NCI-H187 (cell line): Measurements from ENCODE around the gene SEL1L.
"Not testable (repeated sequence)": the region's sequence is repeated elsewhere in the genome, so short reads cannot be mapped to it uniquely, and the experiment has no call there.

Experiments used
- DNase-seq, 2 experiments: peaks; one replicate each; lab custom pipeline; 2025; lab: John Stamatoyannopoulos, UW

Gene SEL1L

DNA sequence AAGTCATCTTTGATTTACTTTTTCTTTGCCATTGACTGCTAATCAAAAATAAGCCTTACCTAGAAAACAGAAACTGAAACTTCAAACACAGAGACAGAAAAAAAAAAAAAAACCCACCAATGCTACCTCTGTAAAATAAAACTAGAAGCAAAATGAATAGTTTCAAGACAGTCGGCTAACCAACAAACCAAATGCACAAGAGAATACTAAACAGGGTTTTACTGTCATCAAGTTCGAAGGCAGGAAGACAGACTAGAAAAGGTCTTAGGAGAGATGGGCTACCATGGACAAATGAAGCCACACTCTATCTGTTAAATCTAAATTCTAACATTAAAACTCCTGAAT is 59.5 kb downstream of the SEL1L start:
- DNase-seq: no peak

DNA sequence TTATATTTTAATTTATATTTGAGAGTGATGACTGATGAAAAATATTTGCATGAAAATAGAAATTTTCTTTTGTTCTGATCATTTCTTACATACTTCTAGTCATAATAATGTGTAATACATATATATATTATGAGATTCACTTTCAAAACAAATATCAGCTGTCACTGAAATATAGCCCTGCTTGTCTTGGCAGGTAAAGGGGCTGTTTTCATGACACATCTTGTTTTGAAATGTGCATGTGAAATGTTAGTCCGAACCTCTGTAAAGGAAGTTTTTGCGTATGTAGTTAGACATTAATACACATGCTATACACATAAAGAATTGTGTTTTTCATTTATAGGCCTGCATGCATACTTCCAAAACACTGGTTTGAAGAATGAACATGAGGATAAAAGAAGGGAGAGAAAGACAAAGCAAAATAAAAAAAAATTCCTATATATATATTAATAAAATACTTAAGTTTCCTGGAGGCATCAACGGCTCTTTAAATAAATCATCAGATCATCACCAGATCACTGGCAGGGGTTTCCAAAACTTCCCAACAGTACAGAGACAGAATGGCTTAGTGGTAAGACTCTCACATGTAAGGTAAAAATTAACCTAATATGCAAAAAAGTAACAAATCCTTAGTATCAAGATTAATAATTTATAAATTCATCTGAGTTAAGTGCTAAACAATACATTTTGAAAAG is 60.1 kb downstream of the SEL1L start:
- no peak for DNase-seq

DNA sequence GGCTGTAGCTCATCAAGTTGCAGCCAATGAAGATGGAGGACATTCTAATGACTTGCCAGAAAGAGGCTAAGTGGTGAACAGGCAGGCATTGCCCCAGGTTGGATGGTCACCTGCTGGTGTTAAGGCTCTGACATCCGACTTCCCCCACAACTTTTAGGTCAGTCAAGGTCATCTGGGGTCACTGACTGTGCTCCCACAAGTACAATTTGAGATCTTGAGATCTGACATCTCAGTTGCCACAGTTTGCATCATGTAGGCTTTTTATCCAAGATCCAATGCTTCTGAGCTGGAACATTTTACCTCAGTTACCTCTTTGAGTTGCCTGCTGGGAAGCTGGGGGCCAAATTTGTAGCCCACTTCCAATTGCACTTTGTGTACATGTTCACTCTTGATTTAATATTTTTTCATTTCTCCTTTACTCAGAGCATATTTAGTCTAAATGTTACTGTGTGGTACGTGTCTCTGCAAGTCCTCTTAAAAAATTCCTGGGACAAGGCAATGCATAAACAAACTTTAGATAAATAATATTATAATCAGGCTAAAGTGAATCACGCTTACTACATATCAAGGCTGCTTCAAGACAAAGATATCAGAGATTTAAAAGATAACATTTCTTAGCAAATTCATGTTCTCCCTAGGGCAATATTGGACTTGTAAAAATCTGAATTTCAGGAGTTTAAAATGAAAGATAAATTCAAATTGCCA is 61.4 kb downstream of the SEL1L start:
- no peak for DNase-seq

DNA sequence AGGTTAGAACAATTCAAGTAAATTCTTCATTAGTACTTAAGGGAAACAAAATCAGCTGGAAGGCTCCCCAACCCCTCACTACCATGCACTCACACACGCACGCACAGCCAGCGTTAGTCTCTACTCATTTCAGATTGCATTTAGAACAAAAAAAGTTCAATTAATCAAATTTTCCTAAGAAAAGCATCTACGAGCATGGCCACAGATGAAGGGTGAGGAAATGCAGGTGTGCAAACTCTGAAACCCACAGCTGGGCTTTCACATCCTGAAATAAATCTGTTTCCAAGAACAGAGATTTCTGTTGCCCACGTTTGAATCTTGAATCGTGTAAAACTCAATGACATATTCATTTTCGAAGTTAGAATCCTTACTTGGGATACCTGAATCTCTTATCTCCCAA is 62.6 kb downstream of the SEL1L start:
- DNase-seq: no peak

DNA sequence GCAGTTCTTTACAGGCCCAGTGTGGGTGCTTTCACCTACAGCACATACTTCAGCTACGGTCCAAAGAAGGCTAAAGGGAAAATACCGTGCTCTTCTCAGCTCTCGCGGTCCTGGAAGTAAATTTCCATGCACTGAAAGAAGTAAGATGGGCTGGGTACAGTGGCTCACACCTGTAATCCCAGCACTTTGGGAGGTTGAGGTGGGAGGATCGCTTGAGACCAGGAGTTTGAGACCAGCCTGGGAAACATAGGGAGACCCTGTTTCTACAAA is 63.2 kb downstream of the SEL1L start:
- DNase-seq: not testable (repeated sequence)

DNA sequence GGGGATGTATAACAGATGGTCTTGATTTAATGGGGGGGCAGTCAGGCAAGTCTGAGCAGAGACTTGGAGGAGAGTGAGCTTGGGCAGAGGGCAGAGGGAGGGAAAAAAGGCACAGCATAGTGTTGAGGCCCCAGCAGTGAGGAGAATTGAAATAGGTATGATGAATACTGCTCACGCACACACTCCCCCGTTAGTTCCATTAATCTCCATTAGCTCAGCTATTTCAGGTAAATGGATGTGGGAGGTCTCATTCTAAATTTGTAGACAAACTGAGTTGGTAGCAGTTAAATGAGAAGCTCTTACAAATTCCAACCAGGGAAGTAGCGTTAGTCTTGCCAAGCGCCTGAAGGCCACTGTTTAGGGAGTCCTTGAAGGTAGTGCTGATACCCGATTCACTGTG is 66.8 kb downstream of the SEL1L start:
- DNase-seq: no peak

DNA sequence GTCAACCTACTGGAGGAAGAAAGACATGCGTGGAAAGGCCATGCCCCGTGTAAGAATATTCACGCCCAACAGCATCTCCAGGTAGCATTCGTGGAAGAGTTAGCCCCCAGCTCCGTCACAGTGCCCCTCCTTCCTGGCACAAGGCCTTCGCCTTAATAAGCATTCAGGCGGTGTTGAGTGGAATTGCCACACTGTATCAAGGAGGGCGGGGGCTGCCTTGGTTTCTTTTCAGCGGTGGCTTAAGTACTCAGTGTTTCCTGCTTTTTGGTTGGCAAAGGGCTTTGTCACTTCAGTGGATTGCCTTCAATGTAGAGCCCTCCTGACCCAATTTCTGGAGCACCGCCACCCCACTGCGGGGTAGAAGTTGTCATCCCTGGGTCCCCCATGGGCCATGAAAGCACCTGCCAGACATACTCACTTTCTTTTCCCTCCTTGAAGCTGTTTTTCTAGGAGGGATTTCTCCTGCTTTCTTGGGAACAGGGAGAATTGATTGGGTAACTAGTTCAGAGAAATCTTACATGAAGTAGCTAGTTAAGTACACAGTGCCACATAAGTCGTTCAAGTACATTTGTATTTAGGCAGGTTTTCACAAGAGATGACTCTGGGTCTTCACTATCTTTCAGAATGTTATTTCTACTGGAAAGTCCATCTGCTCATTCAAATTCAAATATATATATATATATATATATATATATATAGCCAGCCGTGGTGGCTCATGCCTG is 68.0 kb downstream of the SEL1L start:
- no peak for DNase-seq

DNA sequence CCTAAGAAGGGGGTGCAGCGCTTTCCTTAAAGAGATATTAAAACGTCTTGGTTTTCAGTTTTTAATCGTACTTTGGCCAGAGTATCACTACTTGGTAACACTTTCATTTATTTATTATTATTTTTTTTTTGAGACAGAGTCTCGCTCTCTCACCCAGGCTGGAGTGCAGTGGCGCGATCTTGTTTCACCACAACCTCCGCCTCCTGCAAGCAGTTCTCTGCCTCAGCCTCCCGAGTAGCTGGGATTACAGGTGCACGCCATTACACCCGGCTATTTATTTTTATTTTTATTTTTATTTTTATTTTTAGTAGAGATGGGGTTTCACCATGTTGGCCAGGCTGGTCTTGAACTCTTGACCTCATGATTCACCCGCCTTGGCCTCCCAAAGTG is 68.7 kb downstream of the SEL1L start:
- DNase-seq: not testable (repeated sequence)

DNA sequence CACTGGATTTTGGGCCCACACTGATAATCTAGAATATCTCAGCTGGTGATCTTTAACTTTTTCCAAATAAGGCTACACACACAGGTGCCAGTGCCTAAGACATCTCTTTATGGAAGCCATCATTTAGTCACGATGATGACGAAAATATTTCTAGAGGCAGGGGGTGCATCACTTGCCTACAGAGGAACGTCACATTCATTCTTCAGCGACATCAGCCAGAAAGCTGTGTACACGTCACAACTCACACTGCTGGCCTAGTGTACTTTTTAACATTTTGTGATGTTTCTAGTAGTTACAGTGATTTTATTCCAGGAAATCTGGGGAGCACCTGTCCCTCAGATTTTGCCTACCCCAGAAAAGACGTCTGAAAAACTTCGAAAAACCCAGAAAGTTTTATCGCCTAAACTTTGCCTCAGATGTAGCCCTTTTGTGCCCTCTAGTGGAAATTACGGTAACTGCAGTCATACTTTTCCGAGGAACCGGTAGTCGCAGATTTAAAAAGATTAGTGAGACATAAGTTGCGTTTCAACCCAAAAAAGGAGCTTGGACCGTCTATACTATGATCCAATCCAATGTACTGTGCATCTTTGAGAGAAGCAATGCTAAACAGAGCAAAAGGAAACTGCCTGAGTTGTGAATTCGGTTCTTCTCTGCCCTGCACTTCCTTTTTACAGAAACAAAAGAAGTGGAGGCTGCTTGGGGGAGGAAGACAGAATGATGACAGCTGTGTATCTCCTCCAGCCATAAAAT is 69.2 kb downstream of the SEL1L start:
- DNase-seq: peak; percentile 33 to 62

DNA sequence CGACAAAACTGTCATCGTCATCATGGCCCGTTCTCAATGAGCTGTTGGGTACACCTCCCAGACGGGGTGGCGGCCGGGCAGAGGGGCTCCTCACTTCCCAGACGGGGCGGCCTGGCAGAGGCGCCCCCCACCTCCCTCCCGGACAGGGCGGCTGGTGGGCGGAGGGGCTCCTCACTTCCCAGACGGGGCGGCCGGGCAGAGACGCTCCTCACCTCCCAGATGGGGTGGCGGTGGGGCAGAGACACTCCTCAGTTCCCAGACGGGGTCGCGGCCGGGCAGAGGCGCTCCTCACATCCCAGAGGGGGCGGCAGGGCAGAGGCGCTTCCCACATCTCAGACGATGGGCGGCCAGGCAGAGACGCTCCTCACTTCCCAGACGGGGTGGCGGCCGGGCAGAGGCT is 71.3 kb downstream of the SEL1L start:
- not testable (repeated sequence) for DNase-seq

DNA sequence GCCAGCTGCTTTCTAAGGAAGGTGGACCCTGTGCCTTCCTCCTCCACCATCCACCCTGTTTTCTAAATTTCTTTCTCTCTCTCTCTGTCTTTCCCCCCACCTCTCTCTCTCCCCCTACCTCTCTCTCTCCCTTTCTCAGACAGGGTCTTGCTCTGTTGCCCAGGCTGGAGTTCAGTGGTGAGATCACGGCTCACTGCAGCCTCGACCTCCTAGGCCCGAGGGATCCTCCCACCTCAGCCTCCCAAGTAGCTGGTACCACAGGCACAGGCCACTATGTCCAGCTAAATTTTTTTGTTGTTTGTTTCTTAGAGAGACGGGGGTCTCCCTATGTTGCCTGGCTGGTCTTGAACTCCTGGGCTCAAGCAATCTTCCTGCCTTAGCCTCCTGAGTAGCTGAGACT is 73.7 kb downstream of the SEL1L start:
- no peak for DNase-seq

DNA sequence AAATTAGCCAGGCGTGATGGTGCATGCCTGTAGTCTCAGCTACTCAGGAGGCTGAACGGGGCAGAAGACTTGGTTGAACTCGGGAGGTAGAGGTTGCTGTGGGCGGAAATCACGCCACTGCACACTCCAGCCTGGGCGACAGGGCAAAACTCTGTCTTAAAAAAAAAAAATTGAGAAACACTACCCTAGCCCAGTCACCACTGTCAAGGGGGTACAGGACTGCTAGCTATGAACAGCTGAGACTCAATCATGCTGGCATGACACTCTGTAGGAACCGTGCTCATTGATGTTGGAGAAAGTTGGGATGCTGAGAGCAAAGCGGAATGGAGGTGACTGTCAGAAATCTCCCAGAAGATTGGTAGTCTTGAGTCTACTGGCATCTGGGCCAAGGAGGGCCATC is 75.3 kb downstream of the SEL1L start:
- no peak for DNase-seq

DNA sequence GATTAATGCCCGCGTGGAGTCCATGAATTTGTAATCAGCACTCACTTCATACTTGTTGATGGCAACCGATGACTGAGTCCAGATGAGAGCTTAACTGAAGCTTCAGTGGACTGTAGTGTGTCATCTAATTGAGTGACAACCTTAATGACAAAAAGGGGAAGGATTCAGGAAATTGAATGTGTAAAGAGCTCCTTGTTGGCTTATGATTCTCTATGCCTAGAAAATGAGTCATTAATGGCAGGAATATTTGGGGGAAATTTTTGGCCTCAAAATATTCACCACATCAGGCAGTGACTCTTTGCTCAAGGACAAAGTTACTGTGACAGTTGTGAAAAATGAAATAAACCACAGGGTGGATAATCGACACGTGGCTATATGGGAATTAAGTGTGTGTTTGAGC is 78.3 kb downstream of the SEL1L start:
- DNase-seq: no peak

DNA sequence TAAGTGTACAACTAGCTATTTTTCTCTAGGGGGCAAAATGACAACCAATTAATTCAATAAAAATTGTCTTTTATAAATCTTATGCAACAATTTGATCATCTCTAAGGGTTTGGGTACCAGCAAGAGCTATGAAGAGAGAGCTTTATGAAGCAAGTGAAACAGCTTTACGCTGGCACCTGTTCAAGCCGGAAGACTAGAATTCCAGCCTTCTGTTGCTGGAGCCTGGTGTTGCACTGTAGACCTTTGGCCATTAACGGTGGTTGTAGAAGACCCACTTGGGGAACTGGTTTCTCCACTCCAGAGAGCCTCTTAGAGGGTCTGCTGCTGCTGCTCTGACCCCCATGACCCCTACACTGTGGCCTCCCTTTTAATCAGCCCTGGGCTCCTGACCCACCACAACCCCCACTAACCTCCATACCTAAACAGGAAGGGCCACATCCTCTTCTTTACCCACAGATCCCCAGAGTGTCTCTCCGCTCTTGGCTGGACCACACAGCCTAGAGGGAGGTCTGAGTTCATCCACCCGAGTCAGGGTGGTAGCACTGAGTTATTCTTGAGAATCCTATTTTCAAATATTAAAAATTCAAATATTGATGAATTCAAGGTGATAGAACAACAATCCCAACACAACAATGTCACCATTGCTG is 79.0 kb downstream of the SEL1L start:
- DNase-seq: no peak

DNA sequence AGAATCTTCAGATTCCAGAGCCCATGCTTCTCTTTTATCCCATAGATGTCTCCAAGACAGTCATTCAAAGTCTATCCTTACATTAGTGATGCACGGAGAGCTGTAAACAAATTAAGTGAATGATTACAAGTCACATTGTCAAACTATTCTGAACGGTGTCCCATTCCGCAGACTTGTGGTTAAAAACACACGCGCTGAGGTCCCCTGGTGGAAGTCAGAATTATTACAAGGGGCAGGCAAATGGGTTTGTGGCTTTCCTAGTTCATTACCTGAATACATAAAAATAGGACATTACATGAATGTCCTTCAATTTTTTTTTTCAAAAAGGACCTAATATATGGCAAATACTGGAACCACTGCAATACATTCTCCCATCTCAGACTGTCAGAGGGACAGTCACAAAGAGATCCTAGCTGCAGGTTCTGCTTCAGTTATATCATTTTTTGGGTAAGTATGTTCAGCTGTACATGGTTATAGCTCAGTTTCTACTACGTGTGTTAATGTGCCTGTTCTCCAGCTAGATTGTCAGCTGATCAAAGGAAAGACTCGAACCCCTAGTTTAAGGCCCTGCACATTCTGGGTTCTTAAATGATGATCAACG is 80.4 kb downstream of the SEL1L start:
- DNase-seq: peak; percentile 28 to 70

DNA sequence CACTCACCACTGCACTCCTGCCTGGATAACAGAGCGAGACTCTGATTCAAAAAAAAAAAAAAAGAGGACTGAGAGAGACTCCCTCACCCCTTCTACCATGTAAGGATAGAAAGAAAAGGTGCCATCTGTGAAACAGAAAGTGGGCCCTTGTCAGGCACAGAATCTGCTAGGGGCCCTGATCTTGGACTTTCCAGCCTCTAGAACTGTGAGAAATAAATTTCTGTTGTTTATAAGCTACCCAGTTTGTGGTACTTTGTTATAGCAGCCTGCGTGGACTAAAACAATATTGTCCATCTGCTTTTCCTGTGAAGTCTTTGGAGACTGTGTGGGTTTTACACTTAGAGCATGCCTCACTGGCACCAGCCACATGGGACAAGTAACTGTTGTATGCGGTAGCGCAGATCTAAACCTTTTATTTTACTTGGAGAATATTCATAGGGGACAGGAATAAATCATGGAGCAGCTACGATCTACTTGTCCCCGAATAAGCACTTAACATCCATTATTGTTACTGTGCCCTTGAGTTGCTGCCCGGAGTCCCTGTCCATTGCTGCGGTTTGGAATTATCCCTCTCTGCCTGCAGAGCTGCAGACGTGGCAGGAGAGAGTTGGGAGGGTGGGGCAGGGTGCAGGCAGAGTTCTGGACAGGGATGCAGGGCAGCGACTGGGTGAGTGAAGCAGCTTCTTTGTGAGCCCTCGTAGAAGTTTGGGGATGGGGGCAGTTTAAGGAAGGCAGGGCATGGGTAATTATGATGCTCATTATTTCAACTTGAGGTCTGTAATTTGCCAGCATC is 81.1 kb downstream of the SEL1L start:
- DNase-seq: peak in 1 of 2 experiments; percentile 70

DNA sequence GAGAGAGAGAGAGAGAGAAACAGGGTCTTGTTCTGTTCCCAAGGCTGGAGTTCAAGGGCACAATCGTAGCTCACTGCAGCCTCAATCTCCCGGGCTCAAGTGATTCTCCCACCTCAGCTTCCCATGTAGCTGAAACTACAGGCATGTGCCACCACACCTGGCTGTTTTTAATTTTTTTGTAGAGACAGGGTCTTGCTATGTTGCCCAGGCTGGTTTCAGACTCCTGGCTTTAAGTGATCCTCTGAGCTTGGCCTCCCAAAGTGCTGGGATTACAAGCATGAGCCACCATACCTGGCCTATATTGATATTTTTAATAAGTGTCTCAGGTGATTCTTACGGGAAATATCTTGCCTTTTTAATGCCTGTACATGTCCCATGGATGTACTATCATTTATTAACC is 82.7 kb downstream of the SEL1L start:
- DNase-seq: no peak

DNA sequence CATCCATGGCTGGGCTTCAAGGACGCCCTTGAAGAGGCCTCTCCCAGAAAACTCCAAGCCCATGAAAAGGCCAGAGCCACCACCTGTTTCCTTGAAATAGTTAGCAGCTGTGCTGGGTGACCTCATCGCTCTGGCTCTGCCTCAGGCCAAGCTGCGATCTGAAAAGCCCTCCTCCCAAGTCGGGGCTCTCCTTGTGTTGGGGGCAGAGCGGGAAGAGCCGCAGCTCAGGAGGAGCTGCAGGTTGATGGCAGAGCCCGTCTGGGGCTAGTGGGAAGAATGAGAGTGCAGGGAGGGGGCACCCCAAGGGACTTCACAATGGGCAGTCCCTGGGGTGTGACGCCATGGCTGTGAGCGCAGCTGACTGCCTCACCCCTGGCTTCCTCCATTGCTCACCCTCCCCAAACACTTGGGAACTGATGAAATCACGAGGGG is 83.5 kb downstream of the SEL1L start:
- peak; percentile 80 to 95 for DNase-seq

DNA sequence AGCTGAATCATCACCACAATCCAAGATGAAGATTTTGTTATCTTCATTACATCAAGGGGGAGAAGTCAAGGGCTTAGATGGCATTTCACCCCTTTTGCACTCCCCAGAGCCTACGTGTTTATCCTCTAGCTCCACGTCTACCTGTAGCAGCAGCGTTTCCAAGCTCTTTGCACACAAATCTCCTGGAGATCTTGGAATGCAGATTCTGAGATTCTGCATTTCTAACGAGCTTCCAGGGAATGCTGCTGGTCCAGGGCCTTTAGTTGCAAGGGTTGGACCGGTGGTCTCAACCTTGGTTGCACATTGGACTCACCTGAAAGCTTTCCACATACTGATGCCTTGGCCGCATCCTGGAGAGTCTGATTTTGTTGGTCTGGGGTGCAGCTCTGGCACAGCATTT is 84.1 kb downstream of the SEL1L start:
- DNase-seq: no peak

DNA sequence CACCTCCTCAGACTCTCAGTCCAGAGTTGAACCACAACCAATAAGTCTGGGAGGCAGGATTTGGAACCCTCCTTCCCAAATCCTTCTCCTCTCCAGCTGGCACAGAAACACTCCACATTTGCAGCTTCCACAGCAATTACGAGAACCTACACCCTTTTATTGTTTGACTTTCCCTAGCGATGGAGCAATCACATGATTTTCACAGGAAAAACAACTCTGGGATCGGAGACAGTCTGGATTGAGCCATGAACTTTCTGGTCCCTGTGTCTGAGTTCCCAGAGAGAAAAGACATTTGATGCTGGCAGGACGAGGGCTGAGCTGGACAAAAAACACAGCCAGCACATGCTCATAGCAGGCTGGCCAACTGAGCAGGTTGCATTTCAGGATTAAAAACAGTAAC is 84.5 kb downstream of the SEL1L start:
- no peak for DNase-seq
